Loucy (cell line): ENCODE measurements around the gene TNKS1BP1.

Source experiments
- H2AFZ ChIP-seq: fragments of 200-600 bp; sonication (generic); 2 replicates; pipeline ENCODE4 v1.6.0; 2016; ENCODE audit warnings: antibody characterized with exemption, mild to moderate bottlenecking, low read length, moderate library complexity
- H3F3A ChIP-seq: fragments of 200-600 bp; 2 replicates; pipeline ENCODE4 v1.6.0; 2016; ENCODE audit warnings: antibody characterized with exemption, low read depth, mild to moderate bottlenecking
- H3K27me3 ChIP-seq: fragments of 200-600 bp; sonication (generic); 2 replicates; pipeline ENCODE4 v1.6.1; 2014; ENCODE audit warnings: low read length, mild to moderate bottlenecking; ENCODE audit not compliant: insufficient read depth, poor library complexity, severe bottlenecking
- H3K36me3 ChIP-seq: fragments of 200-600 bp; sonication (generic); 2 replicates; pipeline ENCODE4 v1.6.1; 2016; ENCODE audit warnings: low read length; ENCODE audit not compliant: insufficient read depth
- H3K4me1 ChIP-seq: fragments of 200-600 bp; sonication (generic); 2 replicates; pipeline ENCODE4 v1.5.1; 2014; ENCODE audit warnings: low read length, mild to moderate bottlenecking; ENCODE audit not compliant: insufficient read depth, poor library complexity, severe bottlenecking
- H3K4me2 ChIP-seq: fragments of 200-600 bp; sonication (generic); 2 replicates; pipeline ENCODE4 v1.6.0; 2014; ENCODE audit warnings: antibody characterized with exemption, low read length, low read depth, mild to moderate bottlenecking; ENCODE audit not compliant: poor library complexity, severe bottlenecking
- H3K4me3 ChIP-seq: fragments of 200-600 bp; sonication (generic); 2 replicates; pipeline ENCODE4 v1.5.1; 2014; ENCODE audit warnings: low read length, mild to moderate bottlenecking, mixed read lengths; ENCODE audit not compliant: poor library complexity, severe bottlenecking
- H3K79me2 ChIP-seq: fragments of 200-600 bp; sonication (generic); 2 replicates; pipeline ENCODE4 v1.6.1; 2014; ENCODE audit warnings: low read length; ENCODE audit not compliant: insufficient read depth
- H3K9ac ChIP-seq: fragments of 200-600 bp; sonication (generic); 2 replicates; pipeline ENCODE4 v1.6.0; 2014; ENCODE audit warnings: mild to moderate bottlenecking, low read depth, low read length, moderate library complexity; ENCODE audit not compliant: poor library complexity, severe bottlenecking
- H3K9me2 ChIP-seq: fragments of 200-600 bp; sonication (generic); replicated peaks from 2 replicates; pipeline ENCODE4 v1.6.1; 2016; ENCODE audit warnings: low read depth, low read length, mixed read lengths
- H3K9me3 ChIP-seq: fragments of 200-600 bp; sonication (generic); 2 replicates; pipeline ENCODE4 v1.6.1; 2014; ENCODE audit warnings: mild to moderate bottlenecking, antibody characterized with exemption, low read length, low read depth; ENCODE audit not compliant: insufficient read depth
- H4K20me1 ChIP-seq: fragments of 200-600 bp; sonication (generic); 2 replicates; pipeline ENCODE4 v1.6.0; 2014; ENCODE audit warnings: antibody characterized with exemption, low read length, mild to moderate bottlenecking; ENCODE audit not compliant: insufficient read depth, poor library complexity, severe bottlenecking
- CTCF ChIP-seq: fragments of 200-600 bp; sonication (generic); conservative IDR thresholded peaks from 2 replicates; pipeline ENCODE4 v1.5.1; 2014; ENCODE audit warnings: mild to moderate bottlenecking, antibody characterized with exemption, low read length
- EZH2phosphoT487 ChIP-seq: fragments of 200-600 bp; IDR thresholded peaks from 2 replicates; pipeline ENCODE4 v1.6.1; 2018; ENCODE audit warnings: antibody characterized with exemption, mild to moderate bottlenecking, moderate library complexity, borderline replicate concordance

TNKS1BP1 gene

DNA sequence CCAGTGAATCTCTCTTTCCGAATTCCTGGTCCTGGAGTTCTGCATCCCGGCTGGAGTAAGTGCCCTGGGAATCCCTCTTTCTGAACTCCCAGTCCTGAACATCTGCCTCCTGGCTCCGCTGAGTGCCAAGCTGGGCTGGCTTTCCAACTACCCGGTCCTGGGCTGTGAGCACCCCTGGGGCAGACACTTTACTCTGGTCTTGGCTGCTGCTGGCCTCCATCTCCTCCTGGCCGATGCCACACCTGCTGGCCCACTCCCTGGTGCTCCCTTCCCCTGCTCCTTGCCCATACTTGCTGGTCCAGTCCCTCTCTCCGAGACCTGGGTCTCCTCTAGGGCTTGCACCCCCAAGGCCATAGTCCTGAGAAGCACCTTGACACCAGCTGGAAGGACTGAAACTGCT is 14.7 kb downstream of the TNKS1BP1 start:
- TF ChIP-seq CTCF (no peak), EZH2phosphoT487 (no peak)
- Histone ChIP-seq H3K9me2 (no peaks in the 10 kb centered on the region), H3K4me1 (peaks cover 16% of the 10 kb centered on the region), H3K9ac (no peak overlapping the region), H2AFZ (no peak overlapping the region), H3K36me3 (no peaks in the 10 kb centered on the region), H3K79me2 (no peaks in the 10 kb centered on the region), H4K20me1 (no peaks in the 10 kb centered on the region), H3F3A (no peaks in the 10 kb centered on the region), H3K4me3 (no peak overlapping the region), H3K9me3 (no peaks in the 10 kb centered on the region), H3K4me2 (no peak overlapping the region), H3K27me3 (no peaks in the 10 kb centered on the region)

- Histone ChIP-seq H3K36me3 (no peaks in the 10 kb centered on the region), H3K79me2 (no peaks in the 10 kb centered on the region), H3K27me3 (no peaks in the 10 kb centered on the region), H3K9ac (no peak overlapping the region), H3K9me2 (no peaks in the 10 kb centered on the region), H3F3A (no peaks in the 10 kb centered on the region), H3K4me1 (peaks cover 12% of the 10 kb centered on the region), H3K4me2 (no peak overlapping the region), H3K9me3 (no peaks in the 10 kb centered on the region), H2AFZ (no peak overlapping the region), H4K20me1 (no peaks in the 10 kb centered on the region), H3K4me3 (no peak overlapping the region)
- TF ChIP-seq CTCF = no peak
- TF ChIP-seq EZH2phosphoT487 = no peak
Measured at GRCh38 chr11:57309106-57310059, 15.4 kb downstream of the TNKS1BP1 start.

- H3F3A ChIP-seq = no peaks in the 10 kb centered on the region
- no peaks in the 10 kb centered on the region for H3K79me2 ChIP-seq
- TF ChIP-seq CTCF (no peak), EZH2phosphoT487 (no peak)
- H3K36me3 ChIP-seq = no peaks in the 10 kb centered on the region
- H3K4me1 ChIP-seq = peaks cover 12% of the 10 kb centered on the region
- H3K9me3 ChIP-seq = no peaks in the 10 kb centered on the region
- H4K20me1 ChIP-seq = no peaks in the 10 kb centered on the region
- H3K4me2 ChIP-seq = no peak overlapping the region
- H2AFZ ChIP-seq = no peak overlapping the region
- no peak overlapping the region for H3K4me3 ChIP-seq
- no peak overlapping the region for H3K9ac ChIP-seq
- no peaks in the 10 kb centered on the region for H3K9me2 ChIP-seq
- no peaks in the 10 kb centered on the region for H3K27me3 ChIP-seq
Measured at GRCh38 chr11:57308426-57309060, 16.2 kb downstream of the TNKS1BP1 start.
